GM19463 (cell line): ENCODE data around the gene MTFR1L.

Source experiments
- ATAC-seq: cut with Tn5 transposase; IDR thresholded peaks from one replicate; pipeline ENCODE4 v1.9.1; 2021; ENCODE audit warnings: mild to moderate bottlenecking, moderate library complexity; ENCODE audit not compliant: unreplicated experiment

The MTFR1L gene

GRCh38 chr1:25787760-25788166, 32.0 kb upstream of the MTFR1L start:
- ATAC-seq: no peak

GRCh38 chr1:25790472-25790871, 29.3 kb upstream of the MTFR1L start:
- no peak for ATAC-seq

GRCh38 chr1:25792115-25792514, 27.6 kb upstream of the MTFR1L start:
- no peak for ATAC-seq

- ATAC-seq: no peak
Observed at GRCh38 chr1:25793585-25794170, 26.1 kb upstream of the MTFR1L start.

- ATAC-seq: no peak
Observed at GRCh38 chr1:25794325-25794724, 25.4 kb upstream of the MTFR1L start.

- ATAC-seq: no peak
Observed at GRCh38 chr1:25795211-25795610, 24.5 kb upstream of the MTFR1L start.

GRCh38 chr1:25795946-25796810, 23.6 kb upstream of the MTFR1L start:
- ATAC-seq: no peak

- ATAC-seq: no peak
Observed at GRCh38 chr1:25796811-25797458, 22.8 kb upstream of the MTFR1L start.

- ATAC-seq: no peak
Observed at GRCh38 chr1:25797939-25798338, 21.8 kb upstream of the MTFR1L start.

- no peak for ATAC-seq
Observed at GRCh38 chr1:25798666-25799351, 20.9 kb upstream of the MTFR1L start.

GRCh38 chr1:25799352-25799934, 20.3 kb upstream of the MTFR1L start:
- ATAC-seq: no peak

GRCh38 chr1:25799935-25800702, 19.6 kb upstream of the MTFR1L start, which contains the start of gene SELENON:
SELENON (plus strand) TSS chr1:25800193; CDS start chr1:25800231, 38 bp downstream.
- no peak for ATAC-seq

GRCh38 chr1:25800703-25801377, 18.9 kb upstream of the MTFR1L start:
- ATAC-seq: no peak

- no peak for ATAC-seq
Observed at GRCh38 chr1:25802915-25803314, 16.8 kb upstream of the MTFR1L start.

GRCh38 chr1:25803368-25803767, 16.4 kb upstream of the MTFR1L start:
- no peak for ATAC-seq

- no peak for ATAC-seq
Observed at GRCh38 chr1:25804244-25804963, 15.3 kb upstream of the MTFR1L start.

- no peak for ATAC-seq
Observed at GRCh38 chr1:25804964-25805862, 14.5 kb upstream of the MTFR1L start.

- ATAC-seq: no peak
Observed at GRCh38 chr1:25805863-25806225, 13.9 kb upstream of the MTFR1L start.
